Epithelial cell of prostate (primary cell): ENCODE data around the gene HDAC4.

ENCODE experiments used
- DNase-seq: peaks from one replicate; pipeline ENCODE4 v3.0.0-alpha.2; 2011; ENCODE audit warnings: low read depth, low spot score
- H3K27ac ChIP-seq: fragments of 450-650 bp; 2 replicates; pipeline ENCODE4 v1.5.1; 2017; ENCODE audit warnings: mild to moderate bottlenecking

The HDAC4 gene

DNA sequence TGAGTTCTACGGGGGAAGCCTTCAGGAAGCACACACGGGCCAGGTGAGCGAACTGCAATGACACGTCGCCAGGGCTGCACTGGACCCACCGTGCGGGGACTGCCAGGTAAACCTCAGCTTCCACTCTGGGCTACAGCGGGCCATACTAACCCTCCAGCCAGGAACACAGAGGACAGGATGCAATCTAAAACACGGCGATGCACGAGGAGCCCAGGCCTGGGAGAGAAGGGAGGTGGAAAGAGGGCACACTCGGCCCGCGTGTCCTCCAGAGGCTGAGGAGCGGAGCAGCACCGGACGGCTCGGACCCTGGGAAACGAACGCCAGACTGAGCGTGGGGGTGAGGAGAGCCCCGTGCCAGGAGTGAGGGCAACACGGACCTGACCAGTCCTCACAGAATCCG, 69.3 kb downstream of the HDAC4 start:
- no peak overlapping the region for H3K27ac ChIP-seq
- no peak for DNase-seq

DNA sequence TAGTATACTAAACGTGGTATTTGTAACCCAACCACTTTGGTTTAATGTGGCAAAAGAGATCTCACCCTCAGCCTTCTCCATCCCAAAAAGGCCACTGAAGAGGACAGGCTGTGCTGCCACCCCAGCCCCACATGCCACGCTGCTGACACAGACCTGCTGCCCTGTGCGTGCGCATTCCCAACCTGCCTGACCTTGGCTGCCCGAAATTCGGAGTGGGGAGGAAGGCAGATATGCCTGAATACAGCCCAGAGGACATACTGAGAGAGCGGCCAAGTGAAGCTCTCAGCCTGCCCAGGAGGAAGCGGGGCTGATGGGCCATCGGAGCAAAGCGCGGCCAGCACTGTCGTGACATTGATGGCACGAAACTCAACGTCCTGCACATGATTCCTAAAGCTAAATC, 70.0 kb downstream of the HDAC4 start:
- H3K27ac ChIP-seq: no peak overlapping the region
- DNase-seq: no peak

GRCh38 chr2:239329972-239330572, 70.7 kb downstream of the HDAC4 start:
- DNase-seq: no peak
- no peak overlapping the region for H3K27ac ChIP-seq

- no peak overlapping the region for H3K27ac ChIP-seq
- DNase-seq: no peak
These were observed 71.4 kb downstream of the HDAC4 start for GRCh38 chr2:239329284-239329971.

GRCh38 chr2:239328351-239329191, 72.2 kb downstream of the HDAC4 start:
- DNase-seq: no peak
- no peak overlapping the region for H3K27ac ChIP-seq

- H3K27ac ChIP-seq: no peak overlapping the region
- DNase-seq: no peak
These were observed 73.1 kb downstream of the HDAC4 start for GRCh38 chr2:239327536-239328350.

- DNase-seq: no peak
- no peak overlapping the region for H3K27ac ChIP-seq
These were observed 73.8 kb downstream of the HDAC4 start for GRCh38 chr2:239326831-239327535.

DNA sequence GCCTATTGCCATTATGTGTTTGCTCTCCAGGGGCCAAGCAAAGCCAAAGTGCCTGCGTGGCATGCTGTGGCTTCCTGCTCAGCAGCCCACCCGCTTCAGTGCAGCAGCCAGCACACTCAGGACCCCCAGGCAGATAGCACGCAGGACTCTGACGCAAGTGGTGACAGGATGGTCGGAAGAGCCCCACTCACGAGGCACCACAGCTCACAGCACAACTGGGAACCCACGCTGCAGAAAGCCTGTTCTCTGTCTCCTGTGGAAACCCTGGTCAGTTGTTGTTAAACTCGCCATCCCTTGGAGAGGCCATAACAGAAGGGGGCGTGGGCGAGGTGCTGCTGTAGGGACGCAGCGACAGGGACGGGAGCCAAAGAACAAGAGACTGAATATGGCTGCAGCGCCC, 76.4 kb downstream of the HDAC4 start:
- DNase-seq: no peak
- no peak overlapping the region for H3K27ac ChIP-seq

- no peak for DNase-seq
- H3K27ac ChIP-seq: no peak overlapping the region
These were observed 77.4 kb downstream of the HDAC4 start for GRCh38 chr2:239323447-239323846.

DNA sequence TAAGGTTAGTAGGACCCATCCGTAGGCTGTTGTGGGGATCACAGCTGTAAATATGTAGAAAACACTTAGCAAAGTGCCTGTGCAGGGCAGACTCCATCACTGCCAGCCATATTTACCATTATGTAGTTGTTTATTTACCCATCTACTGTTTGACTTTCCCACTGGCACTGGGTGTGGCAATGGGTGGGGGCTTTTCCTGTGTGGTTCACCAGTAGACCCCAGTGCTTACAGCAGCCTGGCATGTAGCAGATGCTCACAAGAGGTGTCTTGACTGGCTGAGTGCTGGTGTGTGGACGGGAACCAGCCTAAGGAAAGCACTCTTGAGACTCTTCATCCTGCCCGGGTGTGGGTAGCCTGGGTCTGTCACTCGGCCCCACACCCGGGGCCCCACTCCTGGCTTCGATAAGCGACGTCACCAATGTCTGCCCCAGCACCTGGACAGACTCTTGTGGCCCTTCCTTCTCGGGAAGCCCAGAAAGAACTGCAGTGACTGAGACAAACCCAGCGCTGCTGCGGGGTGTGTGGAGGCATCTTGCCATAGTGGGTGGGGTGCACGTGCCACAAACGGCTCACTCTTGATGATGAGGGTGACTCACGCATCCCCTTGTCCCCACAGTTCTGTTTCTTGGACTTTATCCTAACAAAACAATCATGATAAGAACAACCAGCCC, 78.3 kb downstream of the HDAC4 start:
- DNase-seq: no peak

DNA sequence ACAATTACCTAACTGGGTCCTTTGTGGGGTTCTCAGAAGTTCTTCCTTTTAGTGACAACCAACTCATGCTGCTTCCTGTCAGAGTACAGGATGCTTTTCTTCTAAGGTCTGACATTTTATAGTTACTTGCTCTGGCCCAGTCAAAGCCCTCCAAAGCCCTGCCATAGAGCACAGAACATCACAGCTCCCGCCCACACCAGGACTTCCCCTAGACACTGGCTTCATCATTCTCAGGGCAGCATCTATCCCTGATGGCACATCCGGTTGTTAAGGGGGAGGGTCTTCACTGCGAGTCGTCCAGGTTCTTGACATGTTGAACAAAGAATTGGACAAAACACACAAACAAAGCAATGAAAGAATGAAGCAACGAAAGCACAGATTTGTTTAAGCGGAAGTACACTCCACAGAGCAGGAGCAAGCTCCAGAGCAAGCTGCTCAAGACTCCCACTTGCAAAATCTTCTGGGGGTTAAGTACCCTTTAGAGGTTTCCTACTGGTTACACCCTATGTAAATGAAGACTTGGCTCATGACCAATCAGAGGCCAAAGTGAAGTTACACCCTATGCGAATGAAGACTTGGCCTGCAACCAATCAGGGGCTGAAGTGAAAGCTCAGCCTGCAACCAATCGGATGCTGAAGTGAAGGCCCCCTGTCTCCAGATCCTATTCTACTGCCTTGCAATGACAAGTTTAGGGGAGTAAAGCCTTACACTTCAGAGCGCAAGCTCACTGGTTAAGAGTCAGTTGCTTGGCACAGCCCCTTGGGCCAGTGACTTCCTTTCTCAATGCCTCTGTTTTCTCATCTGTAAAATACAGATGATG, 79.0 kb downstream of the HDAC4 start:
- no peak for DNase-seq
- no peak overlapping the region for H3K27ac ChIP-seq

More for the DNA sequence above, 78.3 kb downstream of the HDAC4 start:
- H3K27ac ChIP-seq: no peak overlapping the region

GRCh38 chr2:239318790-239319661, 81.8 kb downstream of the HDAC4 start:
- DNase-seq: no peak
- H3K27ac ChIP-seq: no peak overlapping the region

DNA sequence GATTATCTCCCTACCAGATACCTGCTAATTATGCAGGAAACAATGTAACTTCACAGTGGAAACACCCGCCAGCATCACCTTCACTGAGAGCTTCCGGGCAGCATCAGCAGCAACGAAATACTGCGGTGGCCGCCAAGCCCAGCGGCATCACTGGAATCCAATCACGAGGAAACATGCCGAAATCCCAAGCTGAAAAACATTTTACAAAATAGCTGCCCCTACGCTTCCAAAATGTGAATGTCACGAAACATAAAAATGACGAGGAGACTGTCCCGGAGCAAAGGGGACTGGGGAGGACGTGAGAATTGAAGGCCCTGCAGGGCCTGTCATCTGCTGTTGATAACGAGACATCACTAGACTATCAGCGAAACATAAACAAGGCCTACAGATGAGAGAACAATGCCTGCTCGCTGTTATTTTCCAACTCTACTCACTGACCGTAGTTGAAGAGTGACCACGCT, 82.6 kb downstream of the HDAC4 start:
- no peak for DNase-seq
- no peak overlapping the region for H3K27ac ChIP-seq

- H3K27ac ChIP-seq: no peak overlapping the region
- no peak for DNase-seq
These were observed 84.0 kb downstream of the HDAC4 start for GRCh38 chr2:239316562-239317465.

- H3K27ac ChIP-seq: no peak overlapping the region
- no peak for DNase-seq
These were observed 85.5 kb downstream of the HDAC4 start for GRCh38 chr2:239315308-239315707.

- H3K27ac ChIP-seq: no peak overlapping the region
- no peak for DNase-seq
These were observed 87.0 kb downstream of the HDAC4 start for GRCh38 chr2:239313776-239314175.
